Fibroblast of skin of left biceps (primary cell): ENCODE results near the gene SARS1.

Experiments
- DNase-seq, 2 experiments: peaks; one replicate each; pipeline ENCODE4 v3.0.0-alpha.2; 2013; ENCODE audit warnings: low read depth in 2 of 2

SARS1 gene

DNA sequence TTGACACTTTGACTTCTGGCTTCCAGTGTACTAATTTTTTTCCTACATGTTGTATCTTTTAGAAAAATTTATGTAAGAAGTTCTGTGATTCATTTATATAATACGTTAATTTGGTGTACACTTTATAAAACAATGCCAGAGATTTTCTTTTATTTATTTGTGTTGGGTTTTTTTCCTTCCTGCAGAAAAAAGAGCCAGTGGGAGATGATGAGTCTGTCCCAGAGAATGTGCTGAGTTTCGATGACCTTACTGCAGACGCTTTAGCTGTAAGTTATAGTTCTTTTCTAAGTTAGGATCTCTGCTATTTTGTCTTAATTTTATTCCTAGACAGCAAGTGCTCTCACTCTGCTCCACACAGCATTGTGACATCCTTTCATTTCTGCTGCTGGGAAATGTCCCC lies 14.4 kb downstream of the SARS1 start:
- DNase-seq: no peak

DNA sequence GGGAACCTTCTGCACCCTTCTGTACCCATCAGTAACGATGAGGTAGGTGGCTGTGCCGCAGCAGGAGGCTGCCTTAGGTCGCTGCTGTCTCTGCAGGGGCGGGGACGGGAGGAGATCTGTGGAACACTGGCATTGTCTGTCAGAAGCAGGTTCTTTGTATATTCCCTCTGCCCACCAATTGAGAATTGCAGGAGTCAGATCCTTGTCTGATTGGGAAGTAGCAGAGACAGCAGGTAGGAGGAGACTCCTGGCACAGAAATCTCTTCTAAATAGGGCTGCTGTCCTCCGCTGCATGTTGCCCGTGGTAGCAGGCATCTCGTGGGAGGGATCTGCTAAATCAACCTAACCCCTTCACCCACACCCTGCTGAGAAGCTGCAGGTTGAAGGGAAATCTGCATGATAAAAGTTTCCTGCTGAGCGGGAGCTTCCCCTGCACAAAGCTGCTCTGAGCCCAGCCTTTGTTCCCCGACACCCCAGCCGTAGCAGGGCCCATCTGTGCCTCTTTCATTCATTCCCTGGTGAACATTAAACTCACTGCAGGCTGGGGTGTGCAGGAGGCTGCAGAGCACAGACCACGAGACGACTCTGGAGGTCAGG lies 15.9 kb downstream of the SARS1 start:
- no peak for DNase-seq

DNA sequence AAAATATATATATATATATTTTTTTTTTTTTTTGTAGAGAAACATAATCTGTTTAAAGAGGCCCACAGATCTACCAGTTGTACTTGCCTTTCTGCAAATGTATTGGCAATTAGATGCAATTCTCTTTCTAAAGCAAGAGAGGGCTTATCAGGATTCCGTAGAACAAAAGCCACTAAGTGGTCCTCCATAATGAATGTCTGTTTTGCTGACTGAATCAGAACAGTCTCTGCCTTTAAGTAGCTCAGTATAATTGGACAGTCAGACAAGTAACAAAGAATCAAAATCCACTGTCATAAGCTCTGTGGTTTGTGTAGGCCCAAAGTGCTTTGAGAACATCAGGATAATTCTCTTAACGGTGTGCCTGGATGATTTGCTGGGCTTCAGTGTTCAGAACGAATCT lies 17.3 kb downstream of the SARS1 start:
- no peak for DNase-seq

DNA sequence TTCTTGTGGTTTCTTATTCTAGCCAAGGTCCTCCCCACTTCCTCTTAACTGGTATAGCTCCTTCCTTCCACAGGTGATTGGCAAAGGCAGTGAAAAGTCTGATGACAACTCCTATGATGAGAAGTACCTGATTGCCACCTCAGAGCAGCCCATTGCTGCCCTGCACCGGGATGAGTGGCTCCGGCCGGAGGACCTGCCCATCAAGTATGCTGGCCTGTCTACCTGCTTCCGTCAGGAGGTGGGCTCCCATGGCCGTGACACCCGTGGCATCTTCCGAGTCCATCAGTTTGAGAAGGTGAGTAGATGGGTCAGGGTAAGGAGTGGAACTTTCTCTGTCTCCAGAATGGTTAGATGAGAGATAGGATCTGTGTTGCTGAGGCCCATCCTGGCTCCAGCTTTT lies 21.4 kb downstream of the SARS1 start:
- DNase-seq: no peak

DNA sequence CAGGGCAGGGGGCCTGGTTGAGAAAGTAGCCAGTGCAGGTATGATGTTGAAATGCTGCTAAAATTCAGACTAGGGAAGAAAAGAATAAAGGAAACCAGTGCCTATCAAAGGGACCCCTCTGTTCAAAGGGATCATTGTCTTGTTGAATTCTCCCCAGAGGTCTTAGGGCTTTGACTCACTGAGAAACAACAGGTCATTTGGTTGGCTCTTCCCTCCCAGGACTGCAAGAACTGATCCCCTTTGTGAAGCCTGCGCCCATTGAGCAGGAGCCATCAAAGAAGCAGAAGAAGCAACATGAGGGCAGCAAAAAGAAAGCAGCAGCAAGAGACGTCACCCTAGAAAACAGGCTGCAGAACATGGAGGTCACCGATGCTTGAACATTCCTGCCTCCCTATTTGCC lies 23.8 kb downstream of the SARS1 start:
- DNase-seq: no peak

DNA sequence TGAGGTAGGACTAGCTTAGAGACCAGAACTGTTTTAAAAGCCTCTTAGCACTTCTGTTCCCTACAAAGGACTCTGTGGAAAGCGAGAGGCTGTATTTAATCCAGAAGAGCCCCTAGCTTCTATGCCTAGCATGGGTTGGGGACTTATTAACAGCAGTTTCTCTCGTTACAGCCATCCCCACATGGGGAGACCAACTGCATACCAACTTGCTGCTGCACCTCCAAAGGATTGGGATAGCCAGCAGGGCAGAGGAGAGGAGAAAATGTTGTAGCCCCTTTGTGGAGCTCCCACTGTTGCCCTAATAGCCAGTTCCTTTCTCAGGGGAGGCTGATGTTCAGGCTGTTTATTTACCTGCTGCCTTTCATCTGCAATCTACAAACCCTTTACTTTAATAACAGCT lies 24.7 kb downstream of the SARS1 start:
- no peak for DNase-seq

DNA sequence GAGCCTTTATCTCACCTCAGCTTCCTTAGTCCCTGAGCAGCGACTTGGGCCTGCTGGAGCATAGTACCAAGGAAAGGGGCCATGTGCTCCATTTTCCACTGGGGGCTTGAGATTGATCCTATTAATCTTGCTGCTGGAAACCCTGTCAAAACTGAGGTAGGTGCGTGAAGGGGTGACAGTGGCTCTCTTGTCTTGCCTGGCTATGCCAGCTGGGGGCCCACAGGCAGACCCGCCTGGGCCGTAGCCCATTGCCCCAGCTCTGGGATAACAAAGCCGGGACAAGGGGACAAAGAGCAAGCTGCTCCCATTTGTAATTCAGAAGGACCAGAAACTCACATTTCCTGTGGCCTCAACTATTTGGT lies 25.3 kb downstream of the SARS1 start:
- no peak for DNase-seq

DNA sequence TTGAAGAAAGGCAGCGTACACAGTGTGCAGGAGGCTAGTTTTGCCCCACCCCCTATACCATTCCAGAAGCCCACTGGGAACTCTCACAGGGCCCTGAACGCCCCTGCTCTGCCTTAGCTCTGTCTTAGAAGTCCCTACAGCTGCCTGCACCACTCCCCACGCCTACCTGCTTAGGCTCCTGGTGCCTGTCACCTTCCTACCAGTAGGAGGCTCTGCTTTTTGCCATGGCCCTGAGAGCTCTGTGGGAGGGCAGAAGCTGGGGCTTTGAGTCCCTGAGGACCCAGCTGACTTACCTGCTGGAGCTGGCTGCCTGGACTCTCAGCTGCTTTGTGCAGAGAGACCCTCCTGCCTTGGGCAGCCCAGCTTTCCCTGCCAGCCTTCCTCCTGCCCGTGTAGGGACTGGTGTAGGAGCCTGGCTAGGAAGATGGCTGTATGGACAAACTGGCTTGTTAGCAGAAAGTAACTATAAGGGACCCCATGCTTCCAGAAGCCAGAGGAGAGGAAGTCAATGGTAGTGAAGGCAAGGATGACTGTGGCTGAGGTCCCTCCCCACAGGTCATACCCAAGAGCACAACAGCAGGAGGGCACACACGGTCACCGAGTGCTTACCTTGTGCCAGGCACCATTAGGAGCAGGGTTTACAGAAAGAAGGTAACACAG lies 25.8 kb downstream of the SARS1 start:
- DNase-seq: no peak

DNA sequence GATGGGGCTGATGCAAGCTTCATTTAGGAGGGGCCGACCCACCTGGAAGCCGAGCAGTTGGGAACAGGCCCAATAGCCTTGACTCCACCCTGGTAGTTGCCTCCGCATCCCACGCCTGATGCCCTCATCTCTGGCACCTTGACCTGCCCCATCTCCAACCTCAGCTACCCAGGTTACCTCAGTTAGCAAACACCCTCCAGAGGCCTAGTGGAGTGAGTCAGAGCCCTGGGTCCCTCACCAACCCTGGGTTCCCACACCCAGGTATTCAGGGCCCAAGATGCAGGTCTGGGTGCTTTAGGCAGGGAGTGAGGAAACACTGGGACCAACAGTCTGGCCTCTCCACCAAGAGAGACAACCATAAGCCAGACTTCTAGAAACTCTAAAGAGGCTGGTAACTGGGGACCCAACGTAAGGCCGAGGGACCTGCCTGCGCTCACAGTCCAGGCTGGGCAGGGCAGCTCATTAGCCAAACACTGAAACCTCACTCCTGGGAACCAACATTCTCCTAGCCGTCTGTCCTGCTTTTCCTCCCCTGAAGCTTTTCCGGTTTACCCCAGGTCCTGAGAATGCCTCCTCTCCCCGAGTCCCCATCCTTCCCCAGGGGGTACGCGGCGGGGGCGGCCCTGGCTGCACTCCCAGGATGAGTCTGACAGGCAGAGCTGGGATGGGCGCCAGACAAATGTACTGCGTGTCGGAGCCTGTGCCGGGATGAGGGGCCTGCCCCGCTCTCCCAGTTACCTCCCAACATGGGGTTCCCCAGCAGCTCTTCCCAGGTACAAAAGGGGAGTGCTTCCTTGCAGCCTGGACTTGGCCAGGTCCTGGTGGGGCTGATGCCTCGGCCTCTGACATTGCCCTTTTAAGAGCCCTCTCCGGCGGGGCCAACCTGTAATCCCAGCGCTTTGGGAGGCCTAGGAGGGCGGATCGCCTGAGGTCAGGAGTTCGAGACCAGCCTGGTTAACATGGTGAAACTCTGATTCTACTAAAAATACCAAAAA lies 26.7 kb downstream of the SARS1 start:
- peak; percentile 47 to 49 for DNase-seq

DNA sequence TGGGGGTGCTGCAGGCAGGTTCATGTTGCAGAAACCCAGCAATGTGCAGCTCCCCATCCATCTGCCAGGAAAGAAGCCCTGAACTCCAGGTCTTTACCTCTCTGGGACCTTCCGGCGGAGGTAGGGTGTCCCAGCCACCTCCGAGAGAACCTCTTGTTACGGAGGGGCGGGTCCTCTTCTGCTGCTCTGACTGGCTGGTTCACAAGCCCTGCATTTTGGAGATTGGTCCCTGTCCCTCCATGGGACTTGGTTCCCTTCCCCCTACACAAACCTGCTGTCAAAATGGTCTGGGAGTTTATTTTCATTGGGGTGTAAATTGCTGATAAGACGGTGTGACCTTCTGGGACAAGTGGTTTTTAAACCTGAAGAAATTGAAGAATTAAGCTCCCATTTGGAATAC lies 27.6 kb downstream of the SARS1 start:
- no peak for DNase-seq

DNA sequence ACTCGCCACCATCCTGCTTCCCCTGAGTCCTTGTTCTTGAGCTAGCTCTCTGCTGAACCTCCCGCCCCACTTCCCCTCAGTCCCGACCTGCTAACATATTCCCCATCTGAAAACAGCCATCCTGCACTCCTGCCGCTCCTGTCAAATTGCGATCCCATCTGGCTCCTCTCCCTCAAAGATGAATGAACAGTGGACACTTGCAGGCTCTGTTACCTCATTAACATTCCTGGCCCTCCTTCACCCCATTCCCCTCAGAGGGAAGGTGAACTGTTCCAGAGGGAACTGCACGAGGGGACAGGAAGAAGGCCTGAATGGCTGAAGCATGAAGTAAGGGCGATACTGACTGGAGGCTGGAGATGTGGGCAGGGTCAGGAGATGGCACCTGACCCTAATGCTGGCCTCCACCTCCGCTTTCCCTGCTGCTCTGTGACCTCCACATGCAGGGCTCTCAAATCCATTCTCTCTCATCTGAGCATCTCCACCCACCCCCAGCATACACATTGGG lies 28.2 kb downstream of the SARS1 start:
- DNase-seq: no peak

DNA sequence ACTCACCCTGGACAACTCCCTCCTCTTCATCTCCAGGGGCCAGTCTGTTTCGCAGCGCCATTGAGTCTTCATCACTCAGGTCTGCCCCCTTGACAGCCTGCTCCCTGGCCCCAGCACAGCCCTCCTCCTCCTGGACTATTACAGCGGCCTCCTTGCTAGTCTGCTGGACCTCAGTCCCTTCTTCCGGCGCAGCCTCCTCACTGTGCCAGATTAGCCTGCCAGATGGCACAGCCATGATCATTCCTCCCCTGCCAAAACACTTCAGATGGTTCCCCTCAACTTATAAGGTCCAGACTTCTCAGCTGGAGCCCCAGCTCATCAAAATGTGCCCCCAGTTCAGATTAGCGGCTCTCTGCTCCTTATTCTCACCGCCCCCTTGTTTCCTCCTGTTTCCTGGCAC lies 28.7 kb downstream of the SARS1 start:
- no peak for DNase-seq

DNA sequence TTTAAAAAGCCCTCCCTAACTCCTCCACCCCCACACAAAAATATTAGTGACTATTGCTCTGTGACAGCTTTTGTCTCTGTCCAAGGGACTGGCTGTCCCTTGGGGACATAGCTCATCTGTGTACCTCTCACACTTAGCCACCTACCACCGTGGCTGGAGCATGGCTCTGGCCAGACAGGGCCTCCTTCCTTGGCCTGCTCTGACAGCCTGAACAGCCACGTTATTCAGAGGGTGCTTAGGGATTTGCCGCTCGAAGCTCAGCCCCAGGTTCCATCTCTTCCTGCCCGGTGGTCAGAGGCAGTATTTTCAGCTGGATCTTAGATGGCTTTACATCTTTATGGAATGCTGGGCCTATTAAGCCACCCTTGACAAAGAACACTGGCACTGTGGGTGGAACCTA lies 29.5 kb downstream of the SARS1 start:
- DNase-seq: no peak

DNA sequence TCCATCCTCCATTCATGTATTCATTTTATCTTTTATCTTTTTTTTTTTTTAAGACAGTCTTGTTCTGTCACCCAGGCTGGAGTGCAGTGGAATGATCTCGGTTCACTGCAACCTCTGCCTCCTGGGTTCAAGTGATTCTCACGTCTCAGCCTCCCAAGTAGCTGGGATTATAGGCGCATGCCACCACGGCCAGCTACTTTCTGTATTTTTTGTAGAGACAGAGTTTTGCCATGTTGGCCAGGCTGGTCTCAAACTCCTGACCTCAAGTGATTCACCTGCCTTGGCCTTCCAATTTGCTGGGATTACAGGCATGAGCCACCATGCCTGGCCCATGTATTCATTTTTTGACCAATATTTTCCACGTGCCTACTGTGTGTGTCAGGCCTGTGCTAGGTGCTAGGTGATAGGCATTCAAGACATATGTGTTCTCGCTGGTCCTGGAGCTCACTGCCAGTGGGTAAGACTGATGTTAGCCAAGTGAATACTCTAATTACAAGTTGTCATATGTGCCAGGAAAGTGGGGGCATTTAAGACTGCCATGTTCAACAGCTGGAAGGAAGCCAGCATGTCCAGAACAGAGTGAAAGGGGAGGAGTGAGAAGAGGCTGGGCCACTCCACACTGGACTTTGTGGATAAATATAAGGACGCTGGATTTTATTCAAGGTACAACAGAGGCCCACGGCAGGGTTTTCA lies 30.3 kb downstream of the SARS1 start:
- DNase-seq: no peak

DNA sequence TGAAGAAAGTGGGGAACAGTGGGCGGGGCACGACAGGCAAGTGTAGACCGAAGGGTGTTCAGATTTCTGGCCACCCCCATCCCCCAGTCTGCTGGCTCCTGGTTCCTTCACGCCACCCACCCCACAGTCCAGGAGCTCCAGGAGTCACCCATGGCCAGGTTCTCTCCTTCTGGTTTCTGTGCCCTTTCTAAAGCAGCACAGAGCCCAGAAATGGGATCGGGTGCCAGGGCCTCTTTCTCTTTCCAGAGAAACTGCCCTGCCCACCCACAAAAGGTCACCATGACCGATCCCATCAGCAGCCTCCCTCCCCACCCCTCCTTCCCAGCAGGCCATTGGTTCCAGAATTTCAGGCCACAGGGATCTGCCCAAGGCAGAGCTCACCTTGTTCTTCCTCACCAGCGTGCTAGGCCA lies 32.4 kb downstream of the SARS1 start:
- DNase-seq: no peak

DNA sequence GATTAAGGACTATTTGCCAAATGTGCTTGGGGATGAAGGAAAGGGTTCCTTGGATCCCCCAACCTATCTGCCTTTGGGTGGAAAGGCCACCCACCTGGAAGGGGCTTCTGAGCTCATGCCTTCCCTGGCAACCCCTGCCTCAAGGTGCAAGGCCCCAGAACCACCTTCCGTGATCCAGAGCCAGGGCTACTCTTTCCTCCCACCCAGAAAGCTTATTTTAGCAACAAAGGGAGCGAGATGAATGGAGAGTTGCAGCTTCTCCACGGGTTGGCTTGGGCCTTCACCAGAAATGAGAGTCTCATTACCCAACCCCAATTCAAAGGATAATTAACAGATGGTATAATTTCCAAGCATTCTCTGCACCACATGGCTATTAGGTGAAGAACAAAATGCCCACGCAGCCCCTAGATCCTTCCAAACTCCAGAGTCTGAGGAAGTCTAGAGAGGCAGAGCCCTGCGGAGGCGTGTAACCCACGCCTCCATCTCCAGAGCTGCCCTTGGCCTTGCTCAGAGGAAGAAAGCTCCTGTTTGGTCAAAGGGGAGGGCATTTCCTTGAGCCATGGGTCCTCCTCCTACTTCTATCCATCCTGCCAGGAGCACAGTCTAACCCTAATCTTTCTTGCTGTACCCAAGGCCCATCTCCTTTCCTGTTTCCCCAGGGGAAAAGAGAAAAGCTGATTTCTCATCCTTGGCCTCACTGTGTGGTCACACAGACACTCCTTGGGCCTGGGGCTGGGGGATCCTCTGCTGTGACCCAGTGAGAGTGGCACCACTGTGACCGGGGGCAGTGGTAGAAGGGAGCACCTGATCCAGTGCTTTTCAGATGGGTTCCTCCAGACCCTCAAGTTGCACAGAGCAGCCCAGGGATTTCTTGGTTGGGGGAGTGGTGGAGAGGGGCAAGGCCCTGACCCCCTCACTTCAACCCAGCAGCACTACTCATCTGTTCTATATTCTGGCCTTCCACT lies 34.0 kb downstream of the SARS1 start:
- DNase-seq: no peak

DNA sequence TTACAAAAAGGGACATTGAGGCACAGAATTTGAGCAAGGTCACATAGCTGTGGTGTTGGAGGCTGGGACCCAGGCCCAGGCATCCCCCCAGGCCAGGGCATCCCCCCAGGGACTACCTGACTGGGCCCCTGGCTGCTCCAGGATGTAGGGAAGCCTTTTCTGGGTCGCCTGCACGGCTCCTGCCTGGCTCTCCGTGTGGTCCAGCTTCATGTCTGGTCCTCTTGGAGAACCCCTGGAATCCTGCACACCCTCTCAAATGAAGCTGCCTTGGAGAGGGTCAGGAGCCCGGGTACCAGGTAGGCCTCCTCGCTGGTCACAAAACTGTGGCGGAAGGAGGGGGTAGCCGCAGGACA lies 34.7 kb downstream of the SARS1 start:
- DNase-seq: no peak

DNA sequence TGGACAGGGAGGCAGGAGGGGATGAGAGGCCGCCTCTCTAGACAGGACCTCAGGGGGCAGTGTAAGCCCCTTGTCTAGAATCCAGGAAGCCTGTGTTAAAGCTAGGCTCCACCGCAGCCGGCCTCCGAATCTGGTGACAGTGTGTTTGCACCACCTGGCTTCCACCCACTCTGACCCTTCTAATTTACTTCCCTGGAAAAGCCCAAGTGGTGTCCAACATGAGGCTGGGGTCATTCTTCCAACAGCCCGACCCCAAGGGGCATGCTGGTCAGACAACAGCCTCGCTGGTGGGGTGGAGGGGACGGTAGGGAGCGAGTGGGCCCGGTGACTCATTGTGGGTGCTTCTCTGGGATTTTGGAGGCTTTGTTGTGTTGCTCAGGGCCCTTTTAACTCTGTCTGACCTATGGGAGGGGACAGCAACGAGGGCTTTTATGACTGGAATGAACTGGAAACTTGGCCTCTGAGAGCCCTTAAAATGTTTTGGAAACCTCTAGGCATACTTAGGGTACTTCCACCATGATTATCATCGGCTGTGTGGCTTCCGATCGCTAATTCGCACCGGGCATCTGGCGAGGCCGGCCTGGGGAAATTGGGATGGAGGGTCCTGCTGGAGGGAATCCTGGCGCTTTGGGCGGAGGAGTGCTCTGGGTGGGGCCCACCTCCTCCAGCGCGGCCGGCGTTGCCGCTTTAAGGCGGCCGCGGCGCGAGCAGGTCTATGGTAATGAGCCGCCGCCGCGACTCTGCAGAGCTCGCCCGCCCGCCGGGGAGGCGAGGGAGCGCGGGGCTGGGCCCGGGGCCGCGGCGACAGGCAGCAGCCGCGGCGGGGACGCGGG lies 35.3 kb downstream of the SARS1 start, which contains the start of gene CELSR2:
TSS of gene CELSR2 (plus strand) at position 743 of the 833 bp plus-strand sequence. CDS start 541 bp downstream, outside the sequence.
- DNase-seq: no peak

DNA sequence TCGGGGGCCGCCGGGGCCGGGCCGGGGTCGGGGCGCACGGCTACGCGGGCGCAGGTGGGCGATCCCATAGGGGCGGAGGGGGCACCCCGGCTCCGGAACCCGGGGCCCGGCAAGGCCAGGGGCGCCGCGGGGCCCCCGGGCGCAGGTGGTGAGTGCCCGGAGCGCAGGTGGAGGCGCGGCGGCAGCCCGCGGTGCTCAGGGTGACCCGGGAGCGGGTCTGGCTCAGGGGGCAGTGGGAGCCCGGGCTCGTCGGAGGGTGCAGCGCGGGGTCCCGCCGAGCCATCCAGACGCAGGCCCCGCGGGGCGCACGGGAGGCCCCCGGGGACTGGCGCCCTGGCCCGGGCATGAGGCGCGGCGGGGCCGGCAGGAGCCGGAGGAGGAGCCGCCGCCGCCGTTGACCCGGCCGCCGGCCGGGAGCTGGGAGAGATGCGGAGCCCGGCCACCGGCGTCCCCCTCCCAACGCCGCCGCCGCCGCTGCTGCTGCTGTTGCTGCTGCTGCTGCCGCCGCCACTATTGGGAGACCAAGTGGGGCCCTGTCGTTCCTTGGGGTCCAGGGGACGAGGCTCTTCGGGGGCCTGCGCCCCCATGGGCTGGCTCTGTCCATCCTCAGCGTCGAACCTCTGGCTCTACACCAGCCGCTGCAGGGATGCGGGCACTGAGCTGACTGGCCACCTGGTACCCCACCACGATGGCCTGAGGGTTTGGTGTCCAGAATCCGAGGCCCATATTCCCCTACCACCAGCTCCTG lies 36.1 kb downstream of the SARS1 start:
- no peak for DNase-seq
